OCI-LY7 (cell line): Measurements from ENCODE around the gene ZMYND11.

Source experiments
- CTCF ChIP-seq: fragments of 200-600 bp; sonication (generic); conservative IDR thresholded peaks from 2 replicates; pipeline ENCODE4 v1.5.1; 2014; ENCODE audit warnings: mild to moderate bottlenecking, antibody characterized with exemption, low read length, moderate library complexity, mixed read lengths
- EZH2phosphoT487 ChIP-seq: fragments of 200-600 bp; sonication (generic); IDR thresholded peaks from 2 replicates; pipeline ENCODE4 v1.6.1; 2018; ENCODE audit warnings: low read depth, borderline replicate concordance, mild to moderate bottlenecking, mixed run types, antibody characterized with exemption, low read length, moderate library complexity, mixed read lengths

GRCh38 chr10:271201-271600, 135.9 kb downstream of the ZMYND11 start:
- TF ChIP-seq CTCF (no peak), EZH2phosphoT487 (no peak)
